Left lung (tissue), 10 donors: ENCODE results near the gene KLRF1. TPM values are rescaled to one million over a fixed set of nuclear protein-coding genes. Genes with fewer than 3 reads are reported as not detected.

ENCODE experiments used
- ATAC-seq: fragments of 200-7000 bp; cut with Tn5 transposase; one replicate; pipeline ENCODE4 v1.9.1; 2020; ENCODE audit warnings: moderate library complexity
- DNase-seq, 4 donors: peaks; one replicate each; pipeline ENCODE4 v3.0.0-alpha.2; 2013 to 2020
- H3K27ac ChIP-seq, 2 donors: fragments of 200-600 bp; sonication (generic) in 1 of 2; one replicate each; pipeline versions ENCODE4 v1.5.0 to v1.8.0; 2020 to 2021
- H3K27me3 ChIP-seq, 2 donors: fragments of 200-600 bp; sonication (generic) in 1 of 2; one replicate each; pipeline versions ENCODE4 v1.5.0 to v1.8.0; 2020 to 2021
- H3K36me3 ChIP-seq, 2 donors: fragments of 200-600 bp; sonication (generic) in 1 of 2; one replicate each; pipeline versions ENCODE4 v1.5.0 to v1.8.0; 2020 to 2021
- H3K4me1 ChIP-seq, 2 donors: fragments of 200-600 bp; one replicate each; pipeline ENCODE4 v1.8.0; 2021
- H3K4me3 ChIP-seq, 2 donors: fragments of 200-600 bp; sonication (generic) in 1 of 2; one replicate each; pipeline versions ENCODE4 v1.5.0 to v1.8.0; 2020 to 2021; ENCODE audit warnings: mild to moderate bottlenecking in 1 of 2
- H3K9me3 ChIP-seq, 2 donors: fragments of 200-600 bp; sonication (generic) in 1 of 2; one replicate each; pipeline versions ENCODE4 v1.5.0 to v1.8.0; 2020 to 2021
- intact Hi-C, 2 donors: fragments of 100-400 bp; cut with DNase I; formaldehyde crosslinking; loops; one replicate each; pipeline versions ENCODE4 v1.11.2 to v1.14.2; 2022
- polyA plus RNA-seq, 6 donors: library from polyadenylated mRNA; unstranded; fragments of 120-200 nt; gene quantifications; one replicate each; pipeline ENCODE4 v1.2.1, GENCODE V29; 2013; ENCODE audit not compliant: insufficient read length in 6 of 6
- total RNA-seq, 2 donors: library from RNA; stranded (reverse); fragmentation: NEBNext Ultra II Directional; extraction: Animal tissue kit (Norgen Biotek cat#: 25700); gene quantifications; one replicate each; pipeline ENCODE4 v1.2.1, GENCODE V29; 2021
- TF ChIP-seq, protein P1 (sequence below), 2 donors: fragments of 200-600 bp; sonication (generic) in 1 of 2; IDR thresholded peaks; one replicate each; pipeline versions ENCODE4 v1.5.0 to v1.8.0; 2021; ENCODE audit warnings: antibody characterized with exemption in 2 of 2
- donor health status: DM: no; HTN: yes; CAD: no.
- donor health status: DM: no; HTN: no; CAD: no.

The KLRF1 gene
- total and polyA plus RNA-seq, 8 donors = 0.59 to 2.2 (median 1.1) TPM

GRCh38 chr12:9792961-9793617, 34.2 kb upstream of the KLRF1 start:
- no peaks in the 10 kb centered on the region for H3K9me3 ChIP-seq
- DNase-seq (no peak), ATAC-seq (no peak)
- TF ChIP-seq, protein P1, sequence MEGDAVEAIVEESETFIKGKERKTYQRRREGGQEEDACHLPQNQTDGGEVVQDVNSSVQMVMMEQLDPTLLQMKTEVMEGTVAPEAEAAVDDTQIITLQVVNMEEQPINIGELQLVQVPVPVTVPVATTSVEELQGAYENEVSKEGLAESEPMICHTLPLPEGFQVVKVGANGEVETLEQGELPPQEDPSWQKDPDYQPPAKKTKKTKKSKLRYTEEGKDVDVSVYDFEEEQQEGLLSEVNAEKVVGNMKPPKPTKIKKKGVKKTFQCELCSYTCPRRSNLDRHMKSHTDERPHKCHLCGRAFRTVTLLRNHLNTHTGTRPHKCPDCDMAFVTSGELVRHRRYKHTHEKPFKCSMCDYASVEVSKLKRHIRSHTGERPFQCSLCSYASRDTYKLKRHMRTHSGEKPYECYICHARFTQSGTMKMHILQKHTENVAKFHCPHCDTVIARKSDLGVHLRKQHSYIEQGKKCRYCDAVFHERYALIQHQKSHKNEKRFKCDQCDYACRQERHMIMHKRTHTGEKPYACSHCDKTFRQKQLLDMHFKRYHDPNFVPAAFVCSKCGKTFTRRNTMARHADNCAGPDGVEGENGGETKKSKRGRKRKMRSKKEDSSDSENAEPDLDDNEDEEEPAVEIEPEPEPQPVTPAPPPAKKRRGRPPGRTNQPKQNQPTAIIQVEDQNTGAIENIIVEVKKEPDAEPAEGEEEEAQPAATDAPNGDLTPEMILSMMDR (IDR thresholded peaks at IDR 0.05) = no peak
- H3K36me3 ChIP-seq = no peaks in the 10 kb centered on the region
- intact Hi-C loops = no loop called here
- H3K27me3 ChIP-seq = no peaks in the 10 kb centered on the region
- no peak overlapping the region for H3K4me3 ChIP-seq
- peaks cover 0 to 28% of the 10 kb centered on the region in 2 donors for H3K4me1 ChIP-seq
- no peak overlapping the region for H3K27ac ChIP-seq

DNA sequence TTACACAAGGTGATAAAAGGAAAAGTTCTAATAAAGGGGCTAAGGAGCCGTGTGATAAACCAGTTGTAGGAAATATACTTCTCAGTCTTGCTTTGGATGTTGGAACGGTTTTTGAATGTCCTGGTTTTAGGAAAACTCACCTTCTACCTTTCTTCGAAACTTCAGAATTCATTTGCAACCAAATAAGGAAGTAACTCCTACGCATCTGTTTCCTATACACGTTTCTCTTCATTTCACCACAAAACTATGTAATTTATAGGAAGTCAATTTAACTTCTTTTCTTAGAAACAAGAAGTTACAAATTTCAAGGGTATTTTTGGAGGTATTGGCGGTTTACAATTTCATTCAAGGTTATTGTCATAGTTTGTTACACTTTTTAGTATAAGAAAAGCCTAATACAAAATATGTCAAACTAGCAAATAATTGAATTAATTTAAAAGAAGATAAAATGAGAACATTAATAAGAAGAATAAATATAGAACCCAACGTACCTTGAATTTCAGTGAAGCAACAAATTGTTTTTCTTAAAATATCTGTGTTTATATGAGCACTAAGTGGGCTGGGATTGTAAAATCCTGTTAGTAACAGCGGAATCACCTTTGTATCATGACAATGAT, 33.4 kb upstream of the KLRF1 start:
- Histone ChIP-seq H3K9me3 (no peaks in the 10 kb centered on the region), H3K4me1 (peaks cover 0 to 28% of the 10 kb centered on the region in 2 donors), H3K4me3 (no peak overlapping the region), H3K27me3 (no peaks in the 10 kb centered on the region), H3K27ac (no peak overlapping the region), H3K36me3 (no peaks in the 10 kb centered on the region)
- intact Hi-C loops = no loop called here
- TF ChIP-seq, protein P1 (IDR thresholded peaks at IDR 0.05) = no peak
- no peak for DNase-seq
- no peak for ATAC-seq

GRCh38 chr12:9794484-9795093, 32.7 kb upstream of the KLRF1 start:
- no peak for ATAC-seq
- no peak for DNase-seq
- intact Hi-C loops = loop anchor here in 1 of 2 donors (5.0 kb wide), 1 partner anchor 37 kb away; no protein-coding TSS in a partner anchor
- Histone ChIP-seq H3K27ac (no peak overlapping the region), H3K4me3 (no peak overlapping the region), H3K36me3 (no peaks in the 10 kb centered on the region), H3K27me3 (no peaks in the 10 kb centered on the region), H3K4me1 (peaks cover 0 to 28% of the 10 kb centered on the region in 2 donors), H3K9me3 (no peaks in the 10 kb centered on the region)
- TF ChIP-seq, protein P1 (IDR thresholded peaks at IDR 0.05) = no peak

GRCh38 chr12:9795945-9796344, 31.3 kb upstream of the KLRF1 start:
- TF ChIP-seq, protein P1 (IDR thresholded peaks at IDR 0.05) = no peak
- Histone ChIP-seq H3K4me3 (no peak overlapping the region), H3K27ac (no peak overlapping the region), H3K27me3 (no peaks in the 10 kb centered on the region), H3K36me3 (no peaks in the 10 kb centered on the region), H3K4me1 (peaks cover 0 to 28% of the 10 kb centered on the region in 2 donors), H3K9me3 (no peaks in the 10 kb centered on the region)
- no peak for DNase-seq
- no peak for ATAC-seq
- intact Hi-C loops = loop anchor here in 1 of 2 donors (5.0 kb wide), 1 partner anchor 39 kb away; no protein-coding TSS in a partner anchor

DNA sequence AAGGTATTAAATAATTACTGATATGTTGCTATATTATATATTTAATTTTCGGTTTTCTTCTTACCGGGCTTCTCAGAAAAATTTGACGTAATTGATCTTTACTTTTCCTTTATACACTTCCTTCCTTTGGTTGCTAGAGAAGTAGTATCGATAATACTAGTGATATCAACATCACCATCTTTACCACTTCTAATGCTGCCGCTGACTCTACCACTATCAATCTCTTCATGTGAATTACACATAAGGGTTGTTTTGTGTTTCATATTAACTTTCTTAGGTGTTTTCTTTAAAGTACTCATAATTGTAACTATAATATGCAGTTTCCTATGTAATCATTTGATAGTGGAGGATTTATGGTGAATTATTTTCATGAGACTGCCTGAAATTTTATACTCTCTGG, 30.9 kb upstream of the KLRF1 start:
- H3K4me1 ChIP-seq = peaks cover 0 to 28% of the 10 kb centered on the region in 2 donors
- H3K36me3 ChIP-seq = no peaks in the 10 kb centered on the region
- H3K27ac ChIP-seq = no peak overlapping the region
- TF ChIP-seq, protein P1 (IDR thresholded peaks at IDR 0.05) = no peak
- no peaks in the 10 kb centered on the region for H3K9me3 ChIP-seq
- no peaks in the 10 kb centered on the region for H3K27me3 ChIP-seq
- H3K4me3 ChIP-seq = no peak overlapping the region
- intact Hi-C loops = loop anchor here in 1 of 2 donors (5.0 kb wide), 1 partner anchor 39 kb away; no protein-coding TSS in a partner anchor
- ATAC-seq (no peak), DNase-seq (no peak)
